ENCODE results near the gene TUT4. TPM values are rescaled to one million over a fixed set of nuclear protein-coding genes. Genes with fewer than 3 reads are reported as not detected.

The TUT4 gene
- total and polyA plus RNA-seq, 2 experiments from 2014 or later: 42.6 to 93.3 TPM

- Histone ChIP-seq H3K9me3 (ENCODE audit: low read depth) (no peaks in the 10 kb centered on the region), H3K4me1 (ENCODE audit: low read depth) (peaks cover 8% of the 10 kb centered on the region), H3K27me3 (no peaks in the 10 kb centered on the region), H3K4me3 (no peak overlapping the region), H3K36me3 (peaks cover 39% of the 10 kb centered on the region), H3K27ac (no peak overlapping the region)
- TF ChIP-seq CTCF (IDR thresholded peaks at IDR 0.05; ENCODE audit: low read depth, low read length): no peak
- no peak for DNase-seq (ENCODE audit: low read depth in 1 of 2, low spot score in 1 of 2)
Measured at GRCh38 chr1:52423055-52423454, 129.8 kb downstream of the TUT4 start.

- Histone ChIP-seq H3K9me3 (ENCODE audit: low read depth) (no peaks in the 10 kb centered on the region), H3K27me3 (no peaks in the 10 kb centered on the region), H3K4me1 (ENCODE audit: low read depth) (peaks cover 8% of the 10 kb centered on the region), H3K4me3 (no peak overlapping the region), H3K36me3 (peaks cover 54% of the 10 kb centered on the region), H3K27ac (no peak overlapping the region)
- TF ChIP-seq CTCF (IDR thresholded peaks at IDR 0.05; ENCODE audit: low read depth, low read length): no peak
- DNase-seq (ENCODE audit: low read depth in 1 of 2, low spot score in 1 of 2): no peak
Measured at GRCh38 chr1:52420713-52421112, 132.2 kb downstream of the TUT4 start.

DNA sequence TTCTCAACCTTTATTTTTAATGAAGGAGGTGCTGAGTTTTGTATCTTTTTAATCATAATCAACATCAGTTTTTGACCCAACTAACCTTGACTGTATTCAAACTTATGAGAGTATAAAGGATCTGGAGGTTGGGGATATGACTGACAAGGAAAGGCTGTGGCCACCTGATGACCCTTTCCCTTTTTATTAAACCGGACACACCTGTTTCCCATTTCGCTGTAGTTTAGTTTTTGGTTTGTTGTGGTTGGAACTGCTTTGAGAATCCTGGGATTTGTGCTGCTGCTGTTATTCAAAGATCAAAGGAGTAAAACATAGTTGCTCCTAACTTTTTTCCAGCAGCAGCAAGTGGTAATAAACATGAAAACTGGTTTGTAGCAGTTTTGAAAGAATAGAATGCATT, 136.1 kb downstream of the TUT4 start:
- Histone ChIP-seq H3K9me3 (ENCODE audit: low read depth) (no peaks in the 10 kb centered on the region), H3K27ac (no peak overlapping the region), H3K4me1 (ENCODE audit: low read depth) (no peaks in the 10 kb centered on the region), H3K4me3 (no peak overlapping the region), H3K27me3 (no peaks in the 10 kb centered on the region), H3K36me3 (peaks cover 72% of the 10 kb centered on the region)
- DNase-seq (ENCODE audit: low read depth in 1 of 2, low spot score in 1 of 2): no peak
- no peak for TF ChIP-seq CTCF (IDR thresholded peaks at IDR 0.05; ENCODE audit: low read depth, low read length)

DNA sequence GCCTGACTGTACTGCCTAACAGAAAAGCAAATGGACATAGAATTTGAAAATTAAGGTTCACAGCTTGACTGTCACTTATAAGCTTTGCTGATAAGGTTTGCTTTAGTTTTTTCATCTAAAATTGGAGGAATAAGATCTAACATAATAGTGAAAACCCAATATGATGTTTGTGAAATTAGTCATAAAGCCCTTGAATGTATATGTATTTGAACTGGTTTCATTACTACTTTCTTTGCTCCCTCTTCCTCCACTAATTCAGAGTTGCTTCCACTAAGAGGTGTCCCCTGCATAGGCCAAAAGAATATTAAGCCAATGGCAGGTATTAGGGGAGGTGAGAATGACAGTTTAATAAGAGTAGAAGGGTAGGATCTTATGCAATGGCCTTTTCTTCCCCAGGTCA, 137.9 kb downstream of the TUT4 start:
- Histone ChIP-seq H3K27ac (no peak overlapping the region), H3K4me1 (ENCODE audit: low read depth) (no peaks in the 10 kb centered on the region), H3K27me3 (no peaks in the 10 kb centered on the region), H3K9me3 (ENCODE audit: low read depth) (no peaks in the 10 kb centered on the region), H3K36me3 (peaks cover 78% of the 10 kb centered on the region), H3K4me3 (no peak overlapping the region)
- no peak for DNase-seq (ENCODE audit: low read depth in 1 of 2, low spot score in 1 of 2)
- TF ChIP-seq CTCF (IDR thresholded peaks at IDR 0.05; ENCODE audit: low read depth, low read length): no peak

DNA sequence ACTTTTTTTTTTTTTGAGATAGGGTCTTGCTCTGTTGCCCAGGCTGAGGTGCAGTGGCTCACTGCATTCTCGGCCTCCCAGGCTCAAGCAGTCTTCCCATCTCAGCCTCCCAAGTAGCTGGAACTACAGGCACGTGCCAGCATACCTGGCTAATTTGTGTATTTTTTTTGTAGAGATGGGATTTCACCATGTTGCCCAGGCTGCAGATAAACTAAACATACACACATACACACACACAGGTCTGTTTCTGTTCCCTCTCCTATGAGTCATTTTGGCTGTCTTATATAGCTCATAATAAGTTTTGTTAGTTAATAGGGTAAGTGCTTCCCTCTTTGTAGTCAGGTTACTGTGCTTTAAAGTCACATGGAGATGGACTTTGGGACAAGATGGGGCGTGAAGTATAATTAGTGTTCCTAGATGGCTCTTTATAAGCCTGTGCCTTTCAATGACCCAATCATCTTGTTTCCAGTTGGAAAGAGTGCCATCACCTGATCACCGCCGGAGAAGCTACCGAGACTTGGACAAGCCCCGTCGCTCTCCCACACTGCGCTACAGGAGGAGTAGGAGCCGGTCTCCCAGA, 139.4 kb downstream of the TUT4 start:
- H3K36me3 ChIP-seq: peaks cover 74% of the 10 kb centered on the region
- H3K27ac ChIP-seq: no peak overlapping the region
- no peaks in the 10 kb centered on the region for H3K9me3 ChIP-seq (ENCODE audit: low read depth)
- no peak overlapping the region for H3K4me3 ChIP-seq
- no peaks in the 10 kb centered on the region for H3K27me3 ChIP-seq
- no peak for TF ChIP-seq CTCF (IDR thresholded peaks at IDR 0.05; ENCODE audit: low read depth, low read length)
- no peak for DNase-seq (ENCODE audit: low read depth in 1 of 2, low spot score in 1 of 2)
- H3K4me1 ChIP-seq (ENCODE audit: low read depth): no peaks in the 10 kb centered on the region

GRCh38 chr1:52404975-52405338, 147.9 kb downstream of the TUT4 start:
- Histone ChIP-seq H3K4me3 (peak overlapping the region; percentile 80), H3K4me1 (ENCODE audit: low read depth) (no peaks in the 10 kb centered on the region), H3K27ac (peak overlapping the region; percentile 92), H3K27me3 (no peaks in the 10 kb centered on the region), H3K9me3 (ENCODE audit: low read depth) (no peaks in the 10 kb centered on the region), H3K36me3 (peaks cover 4% of the 10 kb centered on the region)
- DNase-seq (ENCODE audit: low read depth in 1 of 2, low spot score in 1 of 2): no peak
- no peak for TF ChIP-seq CTCF (IDR thresholded peaks at IDR 0.05; ENCODE audit: low read depth, low read length)

All from cardiac muscle cell (in vitro differentiated cells and primary cell).